NCI-H2171 treated with DMSO at 0.1 percent for 48 hours (cell line): Measurements from ENCODE around the gene RITA1.

Experiments used
- DNase-seq: peaks from one replicate; lab custom pipeline; 2025; lab: John Stamatoyannopoulos, UW

RITA1 gene

DNA sequence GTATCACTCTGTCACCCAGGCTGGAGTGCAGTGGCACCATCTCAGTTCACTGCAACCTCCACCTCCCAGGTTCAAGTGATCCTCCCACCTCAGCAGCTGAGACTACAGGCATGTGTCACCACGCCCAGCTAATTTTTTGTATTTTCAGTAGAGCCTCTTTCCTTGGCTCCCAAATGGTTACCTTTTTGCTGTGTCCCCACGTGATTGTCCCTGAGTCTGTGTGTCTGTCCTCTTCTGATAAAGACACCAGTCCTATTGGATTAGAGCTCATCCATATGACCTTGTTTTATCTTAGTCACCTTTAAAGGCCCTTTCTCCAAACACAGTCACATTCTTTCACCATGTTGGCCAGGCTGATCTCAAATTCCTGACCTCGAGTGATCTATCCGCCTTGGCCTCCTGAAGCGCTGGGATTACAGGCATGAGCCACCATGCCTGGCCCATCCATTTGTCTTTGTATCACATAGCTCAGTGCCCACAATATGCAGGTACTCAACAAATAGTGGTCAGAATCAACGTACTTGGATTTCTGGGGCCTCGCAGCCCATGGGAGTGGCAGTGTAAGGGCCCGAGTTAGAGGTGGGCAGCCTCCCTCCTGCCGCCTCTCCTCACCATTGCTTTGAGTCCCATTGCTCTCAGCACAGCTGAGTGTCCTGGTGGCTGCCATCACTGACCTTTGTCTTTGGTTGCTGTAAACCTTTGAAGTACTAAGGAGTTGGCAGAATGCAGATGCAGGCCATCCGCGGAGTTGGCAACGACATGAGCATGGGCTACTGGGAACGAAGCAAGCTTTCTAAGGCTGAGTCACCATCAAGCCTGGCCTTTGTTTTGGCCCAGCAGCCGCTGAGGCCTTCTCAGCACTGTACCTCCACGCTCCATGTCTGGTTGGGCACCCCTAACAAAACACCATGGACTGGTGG, 45.1 kb downstream of the RITA1 start:
- DNase-seq: no peak

DNA sequence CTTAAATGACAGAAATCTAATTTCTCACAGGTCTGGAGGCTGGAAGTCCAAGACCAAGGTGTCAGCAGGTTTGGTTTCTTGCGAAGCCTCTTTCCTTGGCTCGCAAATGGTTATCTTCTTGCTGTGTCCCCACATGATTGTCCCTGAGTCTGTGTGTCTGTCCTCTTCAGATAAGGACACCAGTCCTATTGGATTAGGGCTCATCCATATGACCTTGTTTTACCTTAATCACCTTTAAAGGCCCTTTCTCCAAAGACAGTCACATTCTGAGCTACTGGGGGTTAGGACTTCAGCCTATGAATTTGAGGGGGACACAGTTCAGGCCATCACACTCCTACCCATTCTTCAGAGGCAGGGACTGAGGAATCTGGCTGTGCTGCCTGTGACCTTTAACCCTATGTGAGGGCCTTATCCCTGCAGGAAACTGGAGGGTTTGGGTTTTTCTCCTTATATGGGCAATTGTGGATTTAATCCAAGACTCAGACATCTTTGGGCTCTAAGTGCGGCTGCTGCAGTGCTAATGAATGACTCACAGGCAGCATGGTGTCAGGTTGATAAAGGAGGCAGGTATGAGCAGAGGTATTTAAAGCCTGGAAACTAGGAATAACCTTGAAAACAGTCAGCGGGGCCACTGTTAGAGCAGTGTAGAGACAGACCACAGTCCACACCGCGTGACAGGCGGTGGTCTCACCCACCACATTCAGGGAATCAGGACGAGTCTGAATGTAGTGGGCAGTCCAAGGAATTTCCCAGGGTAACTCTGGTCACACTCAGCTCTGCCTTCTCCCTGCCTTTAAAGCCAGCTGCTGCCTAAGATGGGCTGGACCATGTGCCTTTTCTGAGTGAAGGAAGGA, 45.9 kb downstream of the RITA1 start:
- DNase-seq: peak; percentile 47

DNA sequence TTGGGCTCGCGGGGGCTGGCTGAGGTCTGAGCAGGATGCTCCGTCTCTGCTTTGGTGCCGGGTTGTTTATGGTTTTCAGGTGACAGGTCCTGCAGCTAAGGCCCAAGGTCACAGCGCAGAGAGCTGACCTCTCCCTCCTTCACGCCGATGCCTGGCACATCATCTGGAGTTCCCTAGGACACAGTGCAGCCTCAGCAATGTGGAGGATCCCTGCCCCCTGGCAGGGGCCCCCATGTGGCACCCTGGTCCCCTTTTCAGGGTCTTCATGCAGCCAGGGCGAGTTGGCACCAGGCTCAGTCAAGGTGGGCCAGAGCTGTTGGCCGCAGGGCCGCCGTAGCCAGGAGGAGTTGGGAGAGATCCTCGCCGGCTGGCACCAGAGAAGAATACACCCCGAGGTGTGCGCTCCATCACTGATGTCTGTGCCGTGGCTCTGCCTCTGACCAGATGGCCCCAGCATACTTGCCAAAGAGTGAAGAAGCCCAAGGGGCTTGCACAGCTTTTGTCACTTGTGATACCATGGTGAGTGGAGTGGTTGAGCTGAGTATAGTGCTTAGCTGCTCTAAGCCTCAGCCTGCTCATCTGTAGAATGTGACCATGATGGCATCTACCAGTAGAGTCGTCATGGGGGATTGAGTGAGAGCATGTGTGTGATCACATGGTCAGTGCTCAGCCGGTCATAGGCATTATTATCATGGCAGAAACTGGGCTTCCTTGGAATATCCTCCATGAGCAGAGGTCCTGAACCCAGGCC, 46.7 kb downstream of the RITA1 start:
- no peak for DNase-seq

DNA sequence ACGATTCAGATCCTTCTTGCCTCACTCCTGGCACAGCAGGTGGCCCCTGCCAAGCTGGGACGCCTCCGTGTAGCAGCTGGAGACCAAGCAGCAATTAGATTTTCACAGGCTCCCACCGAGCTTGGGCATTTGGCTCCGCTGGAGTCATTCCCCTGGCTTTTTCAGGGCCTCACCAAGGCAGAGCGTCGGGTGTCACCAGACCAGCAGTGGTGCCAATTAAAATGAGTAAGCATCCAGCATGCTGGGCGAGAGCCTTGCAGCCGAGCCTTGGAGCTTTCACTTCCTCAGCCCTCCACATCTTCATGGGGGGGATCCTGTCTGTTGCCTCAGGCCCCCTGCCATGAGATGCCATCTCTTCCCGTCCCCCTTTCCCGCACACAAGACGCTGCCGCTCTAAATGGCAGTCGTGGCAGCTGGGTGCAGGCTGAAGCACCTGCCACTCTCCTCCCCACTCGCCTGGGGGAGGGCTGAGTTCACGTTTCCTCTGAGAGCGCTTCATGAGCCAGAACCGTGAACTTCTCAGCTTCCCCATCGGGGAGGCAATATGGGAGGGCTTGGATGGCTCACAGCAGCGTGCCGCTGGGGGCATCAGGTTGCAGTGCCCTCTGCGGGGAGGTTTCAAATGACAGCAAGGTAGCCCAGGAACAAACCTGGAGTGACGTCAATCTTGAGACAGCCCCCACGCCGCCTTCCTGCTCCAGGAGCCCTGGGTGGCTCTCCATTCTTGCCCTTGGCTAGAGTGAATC, 47.5 kb downstream of the RITA1 start:
- peak; percentile 98 for DNase-seq

DNA sequence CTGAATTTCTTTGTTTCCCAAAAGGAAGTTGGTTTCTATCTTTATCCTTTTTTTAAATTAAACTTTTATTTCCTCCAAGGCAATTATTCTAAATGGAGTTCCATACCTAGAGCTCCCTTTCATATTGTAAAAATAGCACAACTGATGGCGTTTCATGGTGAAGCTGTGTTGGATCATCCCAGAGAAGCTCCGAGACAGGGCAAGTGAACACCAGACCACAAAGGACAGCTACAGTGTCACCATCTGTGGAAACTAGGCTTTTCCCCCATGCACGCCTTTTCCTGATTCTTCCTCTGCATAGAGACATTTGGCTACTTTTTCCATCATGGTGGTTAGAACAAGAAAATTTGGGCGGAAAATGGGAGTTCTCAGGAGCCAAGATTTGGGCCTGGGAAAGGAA, 48.4 kb downstream of the RITA1 start:
- no peak for DNase-seq

DNA sequence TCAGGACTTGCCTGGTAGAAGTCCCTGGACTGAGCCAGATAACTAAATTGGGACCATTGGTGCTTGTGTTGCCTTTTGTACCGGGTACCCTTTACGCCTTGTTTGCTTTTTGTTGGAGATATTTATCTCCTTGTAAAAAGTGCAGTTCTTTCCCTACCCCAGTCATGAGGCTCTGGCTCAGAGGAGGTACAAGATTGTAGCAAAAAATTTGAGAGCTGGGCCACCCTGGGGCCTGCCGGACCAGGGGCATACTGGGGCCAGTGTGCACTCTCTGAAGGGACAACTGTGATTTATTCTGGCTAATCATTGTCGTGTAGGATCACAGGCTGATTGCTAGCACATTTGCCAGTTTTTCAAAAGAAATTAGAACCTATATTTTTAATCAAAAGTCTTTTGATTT, 49.0 kb downstream of the RITA1 start:
- no peak for DNase-seq

DNA sequence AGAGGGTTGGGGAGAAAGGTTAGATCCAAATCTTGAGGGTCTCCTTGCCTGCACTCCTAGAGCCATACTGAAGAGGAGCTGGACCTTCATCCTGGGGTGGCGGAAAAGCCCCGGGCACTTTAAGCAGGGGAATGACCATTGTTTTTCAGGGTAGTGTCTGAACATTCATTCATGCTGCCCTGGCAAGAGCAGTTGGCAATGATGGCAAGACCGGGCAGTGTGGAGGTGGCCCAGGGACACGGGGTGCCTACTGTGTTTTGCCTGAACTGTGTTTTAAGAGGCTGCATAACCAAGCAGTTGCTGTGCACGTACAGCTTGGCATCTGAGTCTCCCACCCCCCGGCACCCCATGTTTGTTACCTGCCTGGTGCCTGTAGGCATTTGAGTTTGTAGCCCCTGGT, 50.5 kb downstream of the RITA1 start:
- no peak for DNase-seq

DNA sequence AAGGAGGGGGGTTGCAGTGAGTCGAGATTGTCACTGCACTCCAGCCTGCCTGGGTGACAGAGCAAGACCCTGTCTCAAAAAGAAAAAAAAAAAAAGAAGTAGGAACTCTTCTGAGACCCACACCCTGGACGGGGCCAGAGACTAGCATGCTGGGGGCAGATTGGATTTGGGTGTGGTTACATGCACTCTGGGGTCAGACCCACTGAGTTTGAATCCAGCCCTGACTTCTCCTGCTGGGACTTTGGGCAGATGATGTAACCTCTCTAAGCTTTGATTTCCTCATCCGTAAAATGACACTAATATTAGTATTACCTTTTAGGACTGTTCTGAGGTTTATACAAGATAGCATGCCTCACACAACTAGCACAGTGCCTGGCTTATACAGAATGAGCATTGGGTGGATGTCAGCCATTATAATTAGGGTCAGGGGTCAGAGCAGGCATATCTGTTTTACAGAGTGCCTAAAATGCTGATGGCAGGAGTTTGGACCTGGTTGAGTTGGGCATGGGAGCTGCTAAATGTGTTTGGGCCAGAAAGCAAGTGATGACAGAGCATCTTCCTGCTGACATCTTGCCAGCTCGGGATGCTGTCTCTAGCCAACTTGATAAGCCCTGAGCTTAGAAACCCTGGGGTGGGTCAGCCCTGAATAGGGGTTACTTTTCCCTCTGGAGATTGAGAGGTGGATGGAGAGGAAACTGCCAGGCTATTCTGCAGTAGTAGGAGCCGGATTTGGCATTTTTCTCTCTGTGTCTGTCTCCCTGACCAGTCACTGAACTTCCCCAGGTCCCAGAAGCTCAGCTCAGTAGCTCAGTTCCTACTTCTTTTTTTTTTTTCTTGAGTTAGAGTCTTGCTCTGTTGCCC, 51.2 kb downstream of the RITA1 start:
- DNase-seq: no peak

DNA sequence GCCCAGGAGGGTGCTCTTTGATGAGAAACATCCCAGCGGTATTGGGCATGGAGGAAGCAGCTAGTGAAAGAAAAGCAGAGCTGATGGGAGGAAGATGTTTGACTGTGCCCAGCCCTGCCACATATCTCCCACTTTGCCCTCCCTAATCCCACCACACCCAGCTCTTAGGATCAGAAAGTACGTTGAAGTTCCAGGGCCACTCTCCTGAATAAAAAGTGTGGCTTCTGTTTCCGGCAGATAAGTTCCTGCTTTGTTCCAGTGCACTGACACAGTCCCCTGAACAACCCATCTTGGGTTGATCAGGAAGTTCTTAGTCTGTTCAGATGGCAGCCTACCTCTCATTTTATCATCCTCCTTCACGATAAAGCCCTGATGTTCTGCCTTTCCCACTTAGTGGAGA, 52.2 kb downstream of the RITA1 start:
- DNase-seq: no peak

DNA sequence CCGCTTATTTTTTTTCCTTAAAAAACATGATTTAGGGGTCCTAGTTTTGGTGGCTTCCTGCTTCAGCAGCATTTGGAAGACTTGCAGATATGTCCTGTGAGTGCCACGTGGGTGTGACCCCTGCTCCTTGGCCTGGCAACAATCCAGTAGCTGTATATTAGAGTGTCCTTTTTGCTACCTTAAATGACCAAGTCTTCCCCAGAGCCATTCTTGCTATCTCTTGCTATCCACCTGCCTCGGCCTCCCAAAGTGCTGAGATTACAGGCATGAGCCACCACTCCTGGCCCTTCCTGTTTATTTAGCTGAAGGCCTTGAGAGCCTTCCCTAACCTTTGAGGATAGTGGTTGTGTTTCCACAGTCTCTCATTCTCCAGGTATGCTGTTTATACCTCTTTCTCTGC, 52.8 kb downstream of the RITA1 start:
- DNase-seq: no peak

DNA sequence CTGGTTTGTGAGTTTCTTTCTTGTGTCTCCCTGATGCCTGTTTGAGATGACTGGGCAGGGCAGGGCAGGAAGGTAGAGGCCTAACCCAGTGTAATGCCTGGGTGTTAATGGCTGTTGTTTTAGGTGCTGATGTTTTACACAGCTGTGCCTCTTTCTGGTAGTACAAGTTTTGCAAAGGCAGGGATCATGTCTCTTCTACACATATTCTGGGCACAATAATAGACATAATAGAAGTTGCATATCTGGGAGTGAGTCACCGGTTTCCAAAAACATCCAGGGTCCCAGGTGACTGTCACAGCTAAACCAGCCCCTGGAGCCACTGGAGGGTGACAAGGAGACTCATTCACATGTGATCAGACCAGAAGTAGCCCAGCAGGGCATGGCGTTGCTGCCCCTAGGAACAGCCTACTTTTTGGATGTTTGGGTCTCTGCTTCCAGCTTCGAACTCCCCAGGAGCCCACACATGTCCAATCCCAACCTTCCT, 53.8 kb downstream of the RITA1 start:
- peak; percentile 74 for DNase-seq

DNA sequence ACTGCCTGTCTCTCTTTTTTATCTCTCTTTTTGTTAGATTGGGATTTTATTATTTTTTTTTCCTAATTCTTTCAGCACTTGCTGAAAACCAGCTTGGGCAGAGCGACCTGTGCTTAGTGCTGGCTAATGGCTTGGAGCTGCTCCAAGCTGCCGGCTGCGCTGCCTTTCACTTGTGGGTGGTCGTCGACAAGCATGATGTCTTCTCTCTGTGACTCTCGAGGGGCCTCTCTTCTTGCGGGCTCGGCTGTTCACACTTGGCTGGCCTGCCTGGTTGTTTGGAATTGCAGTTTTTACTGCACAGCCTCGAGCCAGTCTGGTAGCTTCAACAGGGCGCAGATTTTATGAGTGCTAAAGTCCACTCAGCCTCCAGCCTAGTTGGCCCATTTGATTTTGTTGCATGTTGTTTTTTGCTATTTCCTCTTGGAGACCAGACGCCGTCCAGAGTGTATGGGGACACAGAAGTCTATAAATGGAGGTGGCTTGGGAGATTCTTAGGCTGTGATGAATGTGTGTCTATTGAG, 54.4 kb downstream of the RITA1 start:
- peak; percentile 80 for DNase-seq

DNA sequence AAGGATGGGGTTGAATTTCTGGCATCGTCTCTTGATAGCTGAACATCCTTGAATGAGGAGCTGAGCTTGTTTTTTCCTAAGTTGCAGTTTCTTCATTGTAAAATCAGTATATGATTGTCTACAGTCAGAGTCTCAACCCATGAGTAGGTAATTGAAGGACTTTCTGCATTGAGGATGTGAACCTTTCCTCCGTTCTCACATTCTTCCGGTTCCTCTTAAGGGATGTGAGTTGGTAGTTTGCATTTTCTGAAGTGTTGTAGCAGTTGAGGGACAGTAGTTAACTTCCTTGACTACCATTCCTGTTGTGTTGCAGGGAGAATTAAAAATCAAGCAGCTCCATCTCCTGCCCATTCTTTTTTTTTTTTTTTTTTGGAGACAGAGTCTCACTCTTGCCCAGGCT, 54.9 kb downstream of the RITA1 start:
- DNase-seq: no peak

DNA sequence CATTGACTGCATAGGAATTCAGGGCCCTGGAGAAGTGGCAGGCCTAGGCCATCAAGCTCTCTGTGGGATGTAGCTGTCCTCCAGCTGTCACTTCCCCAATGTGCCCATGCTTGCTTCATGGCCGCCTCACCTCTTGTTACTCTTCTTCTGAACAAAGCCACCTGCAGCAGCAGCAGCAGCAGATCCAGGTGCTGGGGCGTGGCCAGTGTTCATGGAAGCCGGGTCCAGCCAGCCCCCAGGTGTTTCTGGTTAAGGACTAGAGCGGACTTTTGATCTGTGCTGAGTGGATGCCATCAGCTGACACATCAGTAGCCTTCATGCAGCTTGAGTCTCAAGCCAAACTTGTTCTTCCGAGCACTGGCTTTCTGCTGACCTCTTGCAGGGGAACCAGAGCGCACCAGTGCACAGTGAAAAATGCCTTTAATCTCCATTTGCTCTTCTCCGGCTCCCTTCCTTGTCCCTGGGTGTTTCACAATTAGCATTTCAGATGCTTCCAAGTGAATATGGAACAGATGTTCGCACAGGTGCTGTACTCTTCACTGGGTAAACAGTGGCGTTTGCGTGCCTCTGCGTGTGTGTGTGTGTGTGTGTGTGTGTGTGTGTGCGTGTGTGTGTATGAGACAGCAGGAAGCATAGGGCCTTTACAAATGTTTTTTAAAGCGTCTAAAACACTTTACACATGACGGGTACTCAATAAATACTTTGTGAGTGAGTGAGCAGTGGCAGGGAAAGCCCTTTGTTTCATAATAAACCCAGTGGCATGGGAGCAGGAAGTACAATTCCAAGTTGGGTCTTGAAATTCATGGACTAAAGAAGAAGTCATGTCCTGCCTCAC, 55.9 kb downstream of the RITA1 start:
- DNase-seq: peak; percentile 97
